GM12892 (cell line): ENCODE data around the gene RFTN1.

Experiments used
- DNase-seq: peaks from one replicate; pipeline ENCODE4 v3.0.0; 2011; ENCODE audit not compliant: insufficient read length
- FAIRE-seq: peaks from 2 replicates; lab custom pipeline; 2011; peaks lifted over from hg19 to GRCh38; lab: Jason Lieb, UNC
- POLR2A ChIP-seq: IDR thresholded peaks from 2 replicates; pipeline ENCODE4 v1.6.1; 2011; ENCODE audit warnings: low read depth, low read length, control low read depth
- POLR2AphosphoS5 ChIP-seq: IDR thresholded peaks from 2 replicates; pipeline ENCODE4 v1.6.1; 2011; ENCODE audit warnings: low read depth, low read length, control low read depth
- TAF1 ChIP-seq: IDR thresholded peaks from 2 replicates; pipeline ENCODE4 v1.6.1; 2011; ENCODE audit warnings: low read depth, mild to moderate bottlenecking, control low read depth, low read length, borderline replicate concordance

RFTN1 gene

DNA sequence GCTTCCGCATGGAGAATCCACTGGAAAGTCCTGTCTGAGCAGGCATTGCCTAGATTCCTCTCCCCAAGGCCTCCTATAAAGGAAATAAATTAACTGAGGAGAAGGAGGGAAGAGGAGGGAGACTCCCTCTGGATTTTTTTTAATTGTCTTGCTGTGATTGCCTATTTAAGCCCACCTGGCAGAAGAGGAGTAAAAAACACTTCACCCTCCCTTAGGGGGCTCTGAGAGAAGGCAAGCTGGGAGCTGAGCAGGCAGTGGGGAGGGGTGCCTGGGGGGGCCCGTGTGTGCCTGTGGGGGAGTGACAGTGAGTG lies 138.6 kb downstream of the RFTN1 start:
- DNase-seq (no peak), FAIRE-seq (no peak)
- no peak for TF ChIP-seq POLR2A

- FAIRE-seq (peak; percentile 84), DNase-seq (no peak)
- TF ChIP-seq TAF1 (no peak), POLR2AphosphoS5 (peak; percentile 40; the same call in 1 of the 2 replicates), POLR2A (peak; percentile 31; the same call in 1 of the 2 replicates)
These were observed 139.2 kb downstream of the RFTN1 start for GRCh38 chr3:16374047-16374934.

DNA sequence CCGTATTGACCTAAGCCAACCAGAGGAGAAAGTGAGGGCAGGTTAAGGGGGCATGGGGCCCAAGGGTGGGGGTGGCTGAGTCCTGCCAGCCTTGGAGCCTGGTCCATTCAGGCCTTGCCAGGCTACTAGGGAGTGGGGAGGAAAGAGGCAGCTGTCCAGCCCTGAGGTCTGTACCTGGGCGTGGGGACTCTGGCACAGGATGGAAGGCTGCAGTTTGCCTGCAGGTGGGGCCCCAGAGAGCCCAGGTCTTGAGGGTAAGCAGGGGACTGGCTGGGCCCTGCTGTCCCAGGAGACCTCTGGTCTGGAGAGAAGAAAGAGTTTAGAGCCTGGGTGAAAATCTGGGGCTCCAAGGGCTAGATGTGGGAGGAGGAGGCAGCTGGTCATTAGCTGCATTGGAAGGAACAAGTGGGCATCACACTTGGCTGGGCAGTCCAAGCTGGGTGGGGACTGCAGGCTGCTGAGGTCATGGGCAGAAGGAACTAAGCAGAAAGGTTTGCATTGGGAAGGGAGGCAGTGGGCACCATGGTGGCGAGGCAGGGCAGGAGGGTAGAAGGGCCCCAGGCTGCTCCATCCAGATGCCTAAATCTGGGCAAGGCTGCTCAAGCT lies 140.1 kb downstream of the RFTN1 start:
- DNase-seq (no peak), FAIRE-seq (peak; percentile 21)
- TF ChIP-seq POLR2AphosphoS5: no peak
- no peak for TF ChIP-seq TAF1
- no peak; the same call in 1 of the 2 replicates for TF ChIP-seq POLR2A

GRCh38 chr3:16372362-16373292 lies 140.9 kb downstream of the RFTN1 start:
- DNase-seq (no peak), FAIRE-seq (peak; percentile 86)
- no peak; the same call in 1 of the 2 replicates for TF ChIP-seq POLR2A
- TF ChIP-seq POLR2AphosphoS5: peak; percentile 26
- TF ChIP-seq TAF1: peak; percentile 66; the same call in 1 of the 2 replicates

DNA sequence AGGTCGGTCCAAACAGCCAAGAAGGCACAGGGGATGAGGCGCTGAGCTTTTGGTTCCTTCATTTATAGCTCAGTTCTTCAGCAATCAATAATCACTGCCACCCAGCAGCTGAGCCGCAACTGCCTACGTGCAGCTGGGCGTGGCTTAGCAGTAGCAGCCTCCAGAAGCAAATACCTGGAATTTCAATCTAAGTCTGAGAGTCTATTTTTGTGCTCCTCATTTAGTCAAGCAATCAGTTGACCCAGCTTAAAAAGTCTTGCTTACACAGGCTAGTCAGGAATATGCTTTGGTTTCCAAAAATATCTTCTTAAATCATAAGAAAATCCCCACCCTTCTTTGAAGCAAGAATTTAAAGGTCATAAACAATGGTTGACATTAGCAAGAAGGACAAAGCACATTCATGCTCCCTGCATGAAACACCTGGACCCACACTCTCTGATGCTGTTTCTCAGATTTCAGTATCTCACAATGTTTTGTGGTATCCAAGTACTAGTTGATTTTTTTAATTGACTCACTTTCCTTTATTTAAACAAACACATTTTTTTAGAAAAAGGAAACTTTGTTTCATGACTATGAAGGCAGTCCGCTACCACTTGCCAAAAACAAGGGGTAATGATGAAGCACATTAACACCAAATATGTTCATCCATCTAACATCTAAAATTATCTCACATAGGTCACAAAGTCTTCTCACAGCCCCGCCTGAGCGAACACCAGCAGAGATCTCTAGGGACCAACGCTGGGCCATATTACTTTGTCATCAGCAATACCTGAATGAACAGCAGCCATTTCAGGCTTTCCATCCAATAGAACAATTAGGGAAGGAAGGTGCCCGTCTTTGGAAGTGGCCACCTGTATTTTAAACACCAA lies 142.4 kb downstream of the RFTN1 start:
- DNase-seq (no peak), FAIRE-seq (peak; percentile 30)
- TF ChIP-seq POLR2AphosphoS5: no peak
- peak; percentile 39; the same call in 1 of the 2 replicates for TF ChIP-seq POLR2A

DNA sequence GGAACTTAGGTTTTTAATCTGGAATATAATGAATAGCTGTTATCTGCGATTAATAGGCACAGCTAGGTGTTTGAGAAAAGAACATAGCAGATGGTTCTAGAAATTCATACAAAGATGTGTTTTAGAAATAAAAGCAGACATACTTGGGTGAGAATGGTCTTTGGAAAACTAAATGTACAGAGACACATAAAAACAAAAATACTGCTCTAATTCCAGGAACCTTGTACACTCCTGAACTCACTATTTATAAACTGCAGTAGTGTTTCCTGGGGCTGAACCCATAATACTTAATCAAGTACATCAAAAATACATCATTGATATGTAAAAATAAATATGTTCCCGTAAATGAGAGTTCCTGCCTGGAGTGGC lies 143.0 kb downstream of the RFTN1 start:
- no peak for TF ChIP-seq POLR2AphosphoS5
- TF ChIP-seq POLR2A: no peak
- no peak for TF ChIP-seq TAF1
- no peak for FAIRE-seq
- no peak for DNase-seq

- no peak for FAIRE-seq
- TF ChIP-seq POLR2A (no peak; the same call in 1 of the 2 replicates), TAF1 (no peak), POLR2AphosphoS5 (no peak)
- DNase-seq: no peak
These were observed 143.6 kb downstream of the RFTN1 start for GRCh38 chr3:16369885-16370284.

GRCh38 chr3:16369276-16369675 lies 144.2 kb downstream of the RFTN1 start:
- TF ChIP-seq POLR2AphosphoS5 (no peak), POLR2A (no peak; the same call in 1 of the 2 replicates), TAF1 (no peak)
- DNase-seq (no peak), FAIRE-seq (peak; percentile 5)

GRCh38 chr3:16366581-16366980 lies 146.9 kb downstream of the RFTN1 start:
- TF ChIP-seq TAF1 (no peak), POLR2AphosphoS5 (no peak), POLR2A (no peak)
- no peak for FAIRE-seq
- no peak for DNase-seq

GRCh38 chr3:16365491-16366128 lies 147.9 kb downstream of the RFTN1 start:
- FAIRE-seq: no peak
- no peak for DNase-seq
- TF ChIP-seq TAF1 (no peak), POLR2AphosphoS5 (no peak), POLR2A (no peak)
